AG04450 (cell line): Measurements from ENCODE around the gene LMO4. TPM values are rescaled to one million over a fixed set of nuclear protein-coding genes. Genes with fewer than 3 reads are reported as not detected.

Experiments used
- CTCF ChIA-PET: fragments of 300-600, 350-600 bp; formaldehyde crosslinking; extraction: SDS; loops from one replicate; lab custom pipeline; 2022; ENCODE audit warnings: antibody characterized with exemption, inconsistent platforms; lab: Charles Lee
- POLR2A ChIA-PET: fragments of 350-600 bp; formaldehyde crosslinking; extraction: SDS; loops from one replicate; lab custom pipeline; 2021; ENCODE audit warnings: antibody characterized with exemption, inconsistent platforms; lab: Yijun Ruan, JAX
- DNase-seq: peaks from one replicate; pipeline ENCODE4 v3.0.0-alpha.2; 2011; ENCODE audit warnings: low read depth, low spot score
- H3K27ac ChIP-seq: one replicate; pipeline ENCODE4 v1.5.1; 2012; ENCODE audit warnings: low read depth, low read length, control low read depth
- H3K27me3 ChIP-seq: one replicate; pipeline ENCODE4 v1.6.0; 2012; ENCODE audit warnings: low read length; ENCODE audit not compliant: control insufficient read depth, insufficient read depth
- H3K4me3 ChIP-seq: 2 replicates; pipeline ENCODE4 v1.5.1; 2011; ENCODE audit warnings: mild to moderate bottlenecking, low read depth, low read length, control low read depth
- H3K9me3 ChIP-seq: 2 replicates; pipeline ENCODE4 v1.5.1; 2012; ENCODE audit warnings: low read length; ENCODE audit not compliant: control insufficient read depth, insufficient read depth
- polyA minus RNA-seq: library from RNA; depleted of rRNA, polyadenylated mRNA; stranded (reverse); fragments of >200 nt; gene quantifications from 2 replicates; pipeline ENCODE4 v1.2.3, GENCODE V29; 2011; rRNA and poly(A)+ RNA removed
- polyA plus RNA-seq: library from polyadenylated mRNA; depleted of rRNA; stranded (reverse); fragments of >200 nt; gene quantifications from 2 replicates; pipeline ENCODE4 v1.2.3, GENCODE V29; 2011; rRNA removed
- TF ChIP-seq, protein P1 (sequence below): IDR thresholded peaks from 2 replicates; pipeline ENCODE4 v1.5.1; 2011; ENCODE audit warnings: low read depth, low read length, control low read depth, inconsistent platforms

Gene LMO4, protein sequence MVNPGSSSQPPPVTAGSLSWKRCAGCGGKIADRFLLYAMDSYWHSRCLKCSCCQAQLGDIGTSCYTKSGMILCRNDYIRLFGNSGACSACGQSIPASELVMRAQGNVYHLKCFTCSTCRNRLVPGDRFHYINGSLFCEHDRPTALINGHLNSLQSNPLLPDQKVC
- polyA plus RNA-seq (115 and 138 TPM in 2 replicates), polyA minus RNA-seq (55.6 and 56.1 TPM in 2 replicates)

DNA sequence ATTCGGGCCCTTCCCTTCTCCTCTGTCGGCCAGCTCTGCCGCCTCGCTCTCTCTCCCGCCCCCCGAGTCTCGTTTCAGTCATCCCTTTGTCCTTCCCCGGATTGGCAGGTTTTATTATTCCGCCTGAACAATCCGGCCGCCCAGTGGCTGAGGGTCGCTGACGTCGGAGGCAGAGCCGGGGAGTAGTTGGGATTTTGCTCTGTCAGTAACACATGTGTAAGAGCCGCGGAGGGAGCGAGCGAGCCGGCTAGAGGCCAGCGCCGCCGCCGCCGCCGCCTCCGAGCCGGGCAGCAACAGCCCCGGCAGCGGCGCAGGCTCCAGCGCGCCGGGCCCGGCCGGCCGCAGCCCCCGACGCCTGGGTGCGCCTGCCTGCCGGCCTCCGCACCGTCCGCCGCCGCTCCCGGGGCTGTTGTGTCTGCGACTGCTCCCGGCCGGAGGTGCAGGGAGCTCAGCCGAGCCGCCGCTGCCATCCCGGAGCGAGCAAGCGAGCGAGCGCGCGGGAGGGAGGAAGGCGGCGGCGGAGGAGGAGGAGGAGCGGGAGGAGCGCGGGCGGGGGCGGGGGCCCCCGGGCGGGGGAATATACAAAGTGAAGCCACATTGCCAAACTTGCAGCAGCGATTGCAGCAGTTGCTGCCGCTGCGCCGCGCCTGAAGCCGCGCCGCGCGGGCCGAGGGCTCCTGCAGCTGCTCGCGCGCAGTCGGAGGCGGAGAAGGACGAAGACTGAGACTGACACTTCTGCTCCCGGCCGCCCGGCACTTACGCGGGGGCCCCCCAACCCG, at the start of gene LMO4:
Gene LMO4, plus strand, starts transcription at position 609 of the 779 bp plus-strand sequence. CDS start 3,136 bp downstream, outside the sequence.
- ChIA-PET CTCF (interaction anchor here (1.0 to 6.0 kb wide), 6 partner anchors 8 to 625 kb away, joined by 3 to 40 read pairs (median 8); no protein-coding TSS in a partner anchor), POLR2A (interaction anchor here (0.5 to 1.1 kb wide), 16 partner anchors 9 to 640 kb away, joined by 3 to 11 read pairs (median 4); no protein-coding TSS in a partner anchor)
- peak within 1 kb of the TSS; percentile 85 for H3K4me3 ChIP-seq
- TF ChIP-seq, protein P1, sequence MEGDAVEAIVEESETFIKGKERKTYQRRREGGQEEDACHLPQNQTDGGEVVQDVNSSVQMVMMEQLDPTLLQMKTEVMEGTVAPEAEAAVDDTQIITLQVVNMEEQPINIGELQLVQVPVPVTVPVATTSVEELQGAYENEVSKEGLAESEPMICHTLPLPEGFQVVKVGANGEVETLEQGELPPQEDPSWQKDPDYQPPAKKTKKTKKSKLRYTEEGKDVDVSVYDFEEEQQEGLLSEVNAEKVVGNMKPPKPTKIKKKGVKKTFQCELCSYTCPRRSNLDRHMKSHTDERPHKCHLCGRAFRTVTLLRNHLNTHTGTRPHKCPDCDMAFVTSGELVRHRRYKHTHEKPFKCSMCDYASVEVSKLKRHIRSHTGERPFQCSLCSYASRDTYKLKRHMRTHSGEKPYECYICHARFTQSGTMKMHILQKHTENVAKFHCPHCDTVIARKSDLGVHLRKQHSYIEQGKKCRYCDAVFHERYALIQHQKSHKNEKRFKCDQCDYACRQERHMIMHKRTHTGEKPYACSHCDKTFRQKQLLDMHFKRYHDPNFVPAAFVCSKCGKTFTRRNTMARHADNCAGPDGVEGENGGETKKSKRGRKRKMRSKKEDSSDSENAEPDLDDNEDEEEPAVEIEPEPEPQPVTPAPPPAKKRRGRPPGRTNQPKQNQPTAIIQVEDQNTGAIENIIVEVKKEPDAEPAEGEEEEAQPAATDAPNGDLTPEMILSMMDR = no peak
- peak; percentile 95 for DNase-seq
- peak within 1 kb of the TSS; percentile 98 for H3K27ac ChIP-seq
- peaks cover 3% of the 10 kb centered on the region; the same call in 1 of the 2 replicates for H3K9me3 ChIP-seq
- H3K27me3 ChIP-seq = no peaks in the 10 kb centered on the region

DNA sequence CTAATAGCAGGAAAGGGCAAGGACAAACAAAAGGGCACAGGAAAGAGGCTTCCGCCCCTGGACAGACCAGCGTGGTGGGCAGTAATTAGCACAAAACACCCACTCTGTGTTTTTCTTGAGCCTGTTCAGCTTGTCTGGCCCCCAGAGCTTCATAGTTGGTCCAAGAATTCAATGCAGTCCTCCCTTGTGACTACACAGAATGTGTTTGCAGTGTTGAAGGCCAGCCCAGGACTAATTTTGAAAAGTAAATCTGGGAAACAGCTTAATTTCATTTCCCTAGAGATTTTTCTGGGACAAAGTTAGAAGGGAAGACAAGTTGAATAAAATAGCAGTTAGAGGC, 49.2 kb upstream of the LMO4 start:
- Histone ChIP-seq H3K9me3 (no peaks in the 10 kb centered on the region), H3K27me3 (peaks cover 5% of the 10 kb centered on the region), H3K27ac (no peak overlapping the region), H3K4me3 (no peak overlapping the region)
- DNase-seq = no peak
- ChIA-PET POLR2A (no interaction called here), CTCF (interaction anchor here (0.5 to 1.5 kb wide), 4 partner anchors 13 to 799 kb away, joined by 3 to 11 read pairs (median 4); no protein-coding TSS in a partner anchor)
- TF ChIP-seq, protein P1 = no peak

DNA sequence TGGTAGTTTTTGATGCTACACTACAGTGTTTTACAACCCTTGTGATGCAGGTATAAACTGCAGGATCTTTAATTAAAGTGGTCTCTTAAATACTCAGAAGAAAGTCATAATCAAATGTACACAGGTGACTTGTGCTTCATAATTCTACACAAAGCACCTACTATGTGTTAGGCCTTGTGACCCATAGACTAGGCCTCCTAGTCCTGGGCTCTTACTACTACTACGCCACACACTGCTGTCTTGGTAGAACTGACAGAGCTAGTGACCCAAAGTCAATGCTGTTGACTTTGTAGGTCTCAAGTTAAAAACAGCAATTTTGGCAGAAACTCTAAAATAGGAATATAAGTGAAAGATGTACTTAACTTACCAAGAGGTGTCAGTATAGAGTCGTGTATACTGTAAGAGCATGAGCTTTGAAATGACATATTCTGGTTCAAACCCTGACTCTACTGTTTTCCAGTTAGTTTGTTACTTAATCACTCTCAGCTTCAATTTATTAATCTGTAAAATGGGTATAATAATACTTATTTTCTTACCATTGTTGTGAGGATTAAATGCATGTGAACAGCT, 48.6 kb upstream of the LMO4 start:
- ChIA-PET CTCF (interaction anchor here (0.5 to 1.5 kb wide), 7 partner anchors 13 to 799 kb away, joined by 3 to 11 read pairs (median 3); no protein-coding TSS in a partner anchor), POLR2A (no interaction called here)
- H3K9me3 ChIP-seq = no peaks in the 10 kb centered on the region

DNA sequence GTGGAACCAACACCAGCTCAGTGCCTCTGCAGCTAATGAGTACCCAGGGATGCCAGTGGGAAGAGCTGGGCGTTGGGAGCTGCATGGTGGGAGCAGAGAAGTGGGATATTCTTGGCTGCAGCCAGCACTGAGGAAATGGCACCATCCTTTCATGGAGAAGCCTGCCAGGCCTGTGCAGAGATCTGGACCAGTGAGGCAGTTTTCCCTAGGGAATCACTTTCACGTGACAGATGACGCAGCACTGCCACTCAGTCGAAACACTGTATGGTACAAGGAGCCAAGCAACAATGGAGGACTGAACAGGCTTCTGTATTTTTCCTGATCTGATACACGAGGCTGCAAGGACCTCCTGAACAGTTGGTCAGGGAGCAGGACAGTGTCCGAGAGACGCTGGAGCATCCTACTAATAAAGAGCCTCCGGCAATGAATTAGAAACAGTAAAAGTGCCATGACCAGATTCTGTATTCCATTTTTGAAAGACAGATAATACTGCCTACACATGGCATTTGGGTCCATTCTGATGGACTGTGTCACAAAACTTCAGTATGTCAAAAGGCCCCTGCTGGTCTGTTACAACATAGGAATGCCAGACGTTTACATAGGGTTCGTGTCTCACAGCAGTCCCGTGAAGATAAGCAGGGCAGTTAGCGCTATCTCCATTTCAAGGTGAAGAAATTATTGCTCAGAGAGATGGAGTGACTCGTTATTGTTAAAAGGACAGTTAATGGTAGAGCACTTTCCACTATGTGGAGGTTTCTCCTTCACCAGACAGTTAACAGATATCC, 44.0 kb upstream of the LMO4 start:
- H3K27me3 ChIP-seq = peaks cover 2% of the 10 kb centered on the region
- ChIA-PET CTCF (interaction anchor here (0.6 to 1.4 kb wide), 3 partner anchors 9 to 59 kb away, joined by 4 to 8 read pairs (median 4); no protein-coding TSS in a partner anchor), POLR2A (no interaction called here)
- no peak overlapping the region for H3K27ac ChIP-seq
- no peak for DNase-seq
- no peak overlapping the region for H3K4me3 ChIP-seq
- H3K9me3 ChIP-seq = no peaks in the 10 kb centered on the region
- TF ChIP-seq, protein P1 = no peak

More for the DNA sequence above, 48.6 kb upstream of the LMO4 start:
- no peak for DNase-seq
- Histone ChIP-seq H3K27ac (no peak overlapping the region), H3K27me3 (peaks cover 5% of the 10 kb centered on the region), H3K4me3 (no peak overlapping the region)
- TF ChIP-seq, protein P1 = 0 out of 2 replicates have a peak, but pooled peaks have one; percentile 7
